PC-9 (cell line): Measurements from ENCODE around the gene SPON2. TPM values are rescaled to one million over a fixed set of nuclear protein-coding genes. Genes with fewer than 3 reads are reported as not detected.

ENCODE experiments used
- total RNA-seq: library from RNA; stranded (reverse); gene quantifications from 2 replicates; pipeline ENCODE4 v1.2.3, GENCODE V29; 2021

The SPON2 gene
- total RNA-seq, 1 experiment from 2014 or later = 2.0 TPM

Other genes starting within 250 kb of the SPON2 start
- gene GAK, start 240.3 kb downstream of the SPON2 start, total RNA-seq = 114 and 138 TPM in 2 replicates
- gene TMEM175, start 240.1 kb downstream of the SPON2 start, total RNA-seq = 13.5 and 20.2 TPM in 2 replicates
- 11.5 and 16.9 TPM in 2 replicates for gene DGKQ, start 199.0 kb downstream of the SPON2 start, total RNA-seq
- 46.6 and 74.7 TPM in 2 replicates for gene IDUA, start 185.5 kb downstream of the SPON2 start, total RNA-seq
- gene SLC26A1, start 179.2 kb downstream of the SPON2 start, total RNA-seq = 0.53 and 1.3 TPM in 2 replicates
- gene FGFRL1, start 161.0 kb downstream of the SPON2 start, total RNA-seq = 59.5 and 61.6 TPM in 2 replicates
- 4.2 and 6.6 TPM in 2 replicates for gene RNF212, start 59.0 kb downstream of the SPON2 start, total RNA-seq
- 153 and 184 TPM in 2 replicates for gene CTBP1, start 76.5 kb upstream of the SPON2 start, total RNA-seq
- gene MAEA, start 117.3 kb upstream of the SPON2 start, total RNA-seq = 79.4 and 88.6 TPM in 2 replicates
- gene UVSSA, start 174.6 kb upstream of the SPON2 start, total RNA-seq = 24.3 and 38.7 TPM in 2 replicates
- not detected in 2 replicates for gene NKX1-1, start 233.9 kb upstream of the SPON2 start, total RNA-seq